Osteocyte (in vitro differentiated cells): Measurements from ENCODE around the gene UVSSA. TPM values are rescaled to one million over a fixed set of nuclear protein-coding genes. Genes with fewer than 3 reads are reported as not detected.

Experiments used
- DNase-seq: peaks from one replicate; pipeline ENCODE4 v3.0.0; 2021; ENCODE audit warnings: mixed read lengths; ENCODE audit not compliant: unreplicated experiment; ENCODE audit errors: extremely low spot score
- H3K27ac Mint-ChIP-seq: one replicate; pipeline ENCODE4 v1.8.0; 2021; ENCODE audit warnings: mild to moderate bottlenecking, mixed read lengths; ENCODE audit not compliant: unreplicated experiment
- H3K27me3 Mint-ChIP-seq: one replicate; pipeline ENCODE4 v1.8.0; 2021; ENCODE audit warnings: mixed read lengths; ENCODE audit not compliant: unreplicated experiment
- H3K36me3 Mint-ChIP-seq: one replicate; pipeline ENCODE4 v1.8.0; 2021; ENCODE audit warnings: mixed read lengths; ENCODE audit not compliant: unreplicated experiment
- H3K4me1 Mint-ChIP-seq: one replicate; pipeline ENCODE4 v1.8.0; 2021; ENCODE audit warnings: mixed read lengths; ENCODE audit not compliant: unreplicated experiment
- H3K4me3 Mint-ChIP-seq: one replicate; pipeline ENCODE4 v1.8.0; 2021; ENCODE audit warnings: mild to moderate bottlenecking, moderate library complexity, mixed read lengths; ENCODE audit not compliant: unreplicated experiment
- H3K9me3 Mint-ChIP-seq: one replicate; pipeline ENCODE4 v1.8.0; 2021; ENCODE audit warnings: mixed read lengths; ENCODE audit not compliant: unreplicated experiment
- total RNA-seq: library from RNA; stranded (reverse); gene quantifications from 2 replicates; pipeline ENCODE4 v1.2.1, GENCODE V29; 2021
- TF ChIP-seq, protein P1 (sequence below): fragments of 200-600 bp; sonication (generic); IDR thresholded peaks from 2 replicates; pipeline ENCODE4 v1.5.0; 2021; ENCODE audit warnings: antibody characterized with exemption, mild to moderate bottlenecking, moderate library complexity

UVSSA gene
- total RNA-seq, 1 donor from 2014 or later, result 26.7 TPM

DNA sequence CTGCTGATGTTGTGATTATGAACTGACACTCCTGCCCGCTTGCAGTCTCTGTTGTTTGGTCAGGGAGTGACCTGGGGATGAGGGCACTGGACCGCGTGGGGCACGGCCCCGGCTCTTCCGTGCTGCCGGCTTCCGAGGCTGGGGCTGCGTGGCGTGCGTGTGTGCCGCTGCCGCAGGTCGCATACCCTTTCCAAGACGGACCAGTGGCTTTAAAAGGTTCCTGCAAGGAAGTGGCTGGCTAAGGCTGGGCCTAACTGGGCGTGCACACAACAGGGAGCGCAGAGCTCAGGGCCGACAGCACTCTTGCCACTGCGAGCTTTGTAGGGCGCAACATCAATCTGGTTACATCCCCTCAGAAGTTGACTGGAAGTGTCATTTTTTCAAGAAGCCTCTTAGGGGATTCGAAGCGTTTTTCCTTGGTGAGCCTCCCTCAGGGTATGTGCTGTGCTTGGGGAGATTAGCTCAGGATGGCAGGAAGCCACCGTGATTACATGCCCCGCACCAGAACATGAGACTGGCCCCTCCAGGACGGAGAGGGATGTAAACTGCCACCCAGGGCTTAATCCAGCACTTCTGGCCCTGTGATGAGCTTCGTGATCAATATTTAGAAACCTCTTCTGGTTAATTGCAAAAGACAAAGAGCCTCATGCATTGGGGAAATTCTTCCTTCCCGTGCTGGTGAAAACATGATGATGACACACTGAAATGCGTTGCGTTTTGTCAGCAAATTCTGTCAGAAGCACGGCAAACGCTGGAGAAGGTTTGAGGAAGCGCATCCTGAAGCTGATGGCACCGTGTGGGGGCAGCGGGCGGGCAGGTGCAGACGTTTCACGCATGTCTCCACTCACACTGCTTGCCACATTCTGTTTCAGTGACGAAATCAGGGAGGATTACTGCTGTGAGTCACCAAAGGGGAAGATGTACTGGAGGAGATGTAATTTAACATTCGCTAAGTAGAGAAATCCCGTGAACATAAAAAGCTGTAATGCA lies 46.2 kb upstream of the UVSSA start:
- no peaks in the 10 kb centered on the region for H3K9me3 Mint-ChIP-seq
- no peak overlapping the region for H3K4me3 Mint-ChIP-seq
- H3K27me3 Mint-ChIP-seq, result no peaks in the 10 kb centered on the region
- peaks cover 11% of the 10 kb centered on the region for H3K4me1 Mint-ChIP-seq
- TF ChIP-seq, protein P1, sequence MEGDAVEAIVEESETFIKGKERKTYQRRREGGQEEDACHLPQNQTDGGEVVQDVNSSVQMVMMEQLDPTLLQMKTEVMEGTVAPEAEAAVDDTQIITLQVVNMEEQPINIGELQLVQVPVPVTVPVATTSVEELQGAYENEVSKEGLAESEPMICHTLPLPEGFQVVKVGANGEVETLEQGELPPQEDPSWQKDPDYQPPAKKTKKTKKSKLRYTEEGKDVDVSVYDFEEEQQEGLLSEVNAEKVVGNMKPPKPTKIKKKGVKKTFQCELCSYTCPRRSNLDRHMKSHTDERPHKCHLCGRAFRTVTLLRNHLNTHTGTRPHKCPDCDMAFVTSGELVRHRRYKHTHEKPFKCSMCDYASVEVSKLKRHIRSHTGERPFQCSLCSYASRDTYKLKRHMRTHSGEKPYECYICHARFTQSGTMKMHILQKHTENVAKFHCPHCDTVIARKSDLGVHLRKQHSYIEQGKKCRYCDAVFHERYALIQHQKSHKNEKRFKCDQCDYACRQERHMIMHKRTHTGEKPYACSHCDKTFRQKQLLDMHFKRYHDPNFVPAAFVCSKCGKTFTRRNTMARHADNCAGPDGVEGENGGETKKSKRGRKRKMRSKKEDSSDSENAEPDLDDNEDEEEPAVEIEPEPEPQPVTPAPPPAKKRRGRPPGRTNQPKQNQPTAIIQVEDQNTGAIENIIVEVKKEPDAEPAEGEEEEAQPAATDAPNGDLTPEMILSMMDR, result no peak
- peaks cover 15% of the 10 kb centered on the region for H3K36me3 Mint-ChIP-seq
- no peak overlapping the region for H3K27ac Mint-ChIP-seq
- no peak for DNase-seq

DNA sequence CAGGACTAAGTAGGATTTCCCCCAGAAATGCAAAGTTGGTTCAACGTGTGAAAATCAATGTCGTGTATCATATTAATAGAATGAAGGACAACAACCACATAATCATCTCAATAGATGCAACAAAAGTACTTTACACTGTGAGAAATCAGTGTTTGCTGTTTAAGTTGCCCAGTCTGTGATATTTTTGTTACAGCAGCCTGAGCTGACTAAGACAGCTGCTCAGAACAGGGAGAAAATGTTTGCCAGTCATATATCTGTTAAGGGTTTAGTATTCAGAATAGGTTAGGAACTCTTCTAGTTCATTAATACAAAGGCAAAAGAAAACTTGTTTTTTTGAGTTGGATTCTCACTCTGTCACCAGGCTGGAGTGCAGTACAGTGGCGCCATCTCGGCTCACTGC lies 44.8 kb upstream of the UVSSA start:
- Mint-ChIP-seq H3K9me3 (no peaks in the 10 kb centered on the region), H3K4me3 (no peak overlapping the region), H3K27ac (no peak overlapping the region), H3K27me3 (no peaks in the 10 kb centered on the region), H3K36me3 (peaks cover 15% of the 10 kb centered on the region), H3K4me1 (peaks cover 4% of the 10 kb centered on the region)
- DNase-seq, result no peak
- TF ChIP-seq, protein P1, result no peak

DNA sequence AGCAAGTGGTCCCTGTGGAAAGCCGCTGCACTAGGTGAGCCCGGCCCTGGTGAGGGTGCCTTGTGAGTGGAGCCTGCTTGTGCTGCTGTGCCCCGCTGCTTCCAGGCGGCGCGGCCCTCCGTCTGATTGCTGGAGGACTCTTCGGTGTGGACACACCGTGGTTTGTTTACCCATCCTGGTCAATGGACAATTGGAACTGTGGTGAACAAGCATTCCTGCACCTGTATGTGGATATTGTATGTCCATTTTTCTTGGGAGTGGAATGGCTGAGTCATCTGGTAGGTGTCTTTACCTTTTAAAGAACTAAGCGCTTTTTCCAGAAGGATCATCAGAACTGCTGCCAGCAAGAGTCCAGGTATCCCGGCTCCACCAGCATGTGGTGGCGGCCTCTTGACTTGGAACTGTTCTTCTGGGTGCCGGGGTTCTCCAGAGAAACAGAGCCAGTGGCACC lies 41.7 kb upstream of the UVSSA start:
- no peak for DNase-seq
- TF ChIP-seq, protein P1, result no peak

DNA sequence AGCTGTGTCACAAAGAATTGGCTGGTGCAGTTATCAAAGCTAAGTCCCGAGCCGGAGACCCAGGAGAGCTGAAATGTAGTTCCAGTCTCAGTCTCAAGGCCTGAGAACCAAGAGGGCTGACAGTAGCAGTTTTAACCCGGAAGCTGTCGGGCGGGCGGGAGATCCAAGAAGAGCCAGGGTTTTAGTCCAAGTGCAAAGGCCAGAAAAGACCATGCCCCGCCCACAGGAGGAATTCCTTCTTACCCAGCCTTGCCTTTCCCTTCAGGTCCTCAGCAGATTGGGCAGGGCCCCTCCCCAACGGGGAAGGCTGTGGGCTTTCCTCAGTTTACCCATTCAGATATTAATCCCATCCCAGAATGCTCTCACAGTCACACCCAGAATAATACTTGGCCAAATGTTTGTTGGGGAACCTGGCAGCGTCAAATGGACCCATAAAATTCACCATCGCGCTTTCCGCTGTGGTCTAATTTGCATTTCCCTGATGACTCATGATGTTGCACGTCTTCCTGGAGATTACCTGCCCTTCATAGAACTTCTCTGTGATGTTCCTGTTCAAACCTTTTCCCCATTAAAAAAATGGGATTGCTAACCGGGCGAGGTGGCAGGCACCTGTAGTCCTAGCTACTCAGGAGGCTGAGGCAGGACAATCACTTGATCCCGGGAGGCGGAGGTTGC lies 41.1 kb upstream of the UVSSA start:
- TF ChIP-seq, protein P1, result no peak
- H3K4me1 Mint-ChIP-seq, result peaks cover 24% of the 10 kb centered on the region
- H3K36me3 Mint-ChIP-seq, result peaks cover 7% of the 10 kb centered on the region
- no peaks in the 10 kb centered on the region for H3K9me3 Mint-ChIP-seq
- H3K4me3 Mint-ChIP-seq, result no peak overlapping the region
- H3K27me3 Mint-ChIP-seq, result no peaks in the 10 kb centered on the region
- no peak overlapping the region for H3K27ac Mint-ChIP-seq
- no peak for DNase-seq

More for the DNA sequence above, 41.7 kb upstream of the UVSSA start:
- Mint-ChIP-seq H3K4me3 (no peak overlapping the region), H3K27ac (no peak overlapping the region), H3K4me1 (peaks cover 21% of the 10 kb centered on the region), H3K36me3 (peaks cover 13% of the 10 kb centered on the region), H3K9me3 (no peaks in the 10 kb centered on the region), H3K27me3 (no peaks in the 10 kb centered on the region)
